GM12874 (cell line): ENCODE results near the gene CATSPERZ.

Source experiments
- TF ChIP-seq, protein P1 (sequence below): IDR thresholded peaks from 2 replicates; pipeline ENCODE4 v1.5.1; 2011; ENCODE audit warnings: low read depth, mild to moderate bottlenecking, control low read depth, low read length, moderate library complexity; ENCODE audit not compliant: insufficient read depth

CATSPERZ gene

DNA sequence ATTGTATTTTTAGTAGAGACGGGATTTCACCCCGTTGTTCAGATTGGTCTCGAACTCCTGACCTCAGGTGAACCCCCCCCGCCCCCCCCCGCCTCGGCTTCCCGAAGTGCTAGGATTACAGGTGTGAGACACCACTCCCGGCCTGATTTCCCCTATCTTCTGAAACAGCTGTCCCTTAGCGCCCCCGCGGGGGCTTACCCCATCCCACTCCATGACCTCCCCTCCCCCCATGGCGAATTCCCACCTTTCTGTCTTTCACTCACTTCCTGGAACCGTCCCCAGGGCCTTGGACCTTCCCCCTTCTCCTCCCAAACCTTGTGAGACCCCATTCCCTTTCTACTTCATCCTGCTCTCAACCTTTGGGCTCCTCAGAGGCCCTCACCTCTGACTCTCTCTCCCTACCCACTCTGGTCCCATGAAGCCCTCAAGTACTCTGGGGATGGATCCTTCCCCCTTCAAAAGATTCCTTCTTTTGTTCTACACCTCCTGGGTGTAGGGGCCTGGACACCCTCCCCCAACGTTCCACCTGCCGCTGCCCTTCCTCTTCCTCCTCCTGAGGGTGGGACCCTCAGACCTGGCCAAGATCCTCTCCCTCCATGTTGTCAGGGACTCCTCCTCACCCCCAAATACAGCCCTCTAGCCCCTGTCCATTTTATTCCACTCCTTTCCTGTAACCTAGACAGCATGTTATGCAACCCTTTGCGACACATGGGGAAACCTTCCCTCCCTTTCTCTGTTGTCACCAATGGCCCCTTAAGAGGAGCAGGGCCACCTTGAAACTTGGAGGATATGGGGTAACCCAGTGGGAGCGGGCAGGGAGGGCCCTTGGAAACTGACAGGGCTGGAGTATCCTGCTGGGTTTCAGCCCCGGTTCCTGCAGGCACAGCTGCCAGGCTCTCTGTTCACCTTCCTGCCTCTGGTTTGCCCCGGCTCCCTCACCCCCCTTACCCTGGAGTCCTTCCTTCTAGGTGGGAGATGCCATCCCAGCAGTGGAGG, 18.9 kb downstream of the CATSPERZ start:
- TF ChIP-seq, protein P1, sequence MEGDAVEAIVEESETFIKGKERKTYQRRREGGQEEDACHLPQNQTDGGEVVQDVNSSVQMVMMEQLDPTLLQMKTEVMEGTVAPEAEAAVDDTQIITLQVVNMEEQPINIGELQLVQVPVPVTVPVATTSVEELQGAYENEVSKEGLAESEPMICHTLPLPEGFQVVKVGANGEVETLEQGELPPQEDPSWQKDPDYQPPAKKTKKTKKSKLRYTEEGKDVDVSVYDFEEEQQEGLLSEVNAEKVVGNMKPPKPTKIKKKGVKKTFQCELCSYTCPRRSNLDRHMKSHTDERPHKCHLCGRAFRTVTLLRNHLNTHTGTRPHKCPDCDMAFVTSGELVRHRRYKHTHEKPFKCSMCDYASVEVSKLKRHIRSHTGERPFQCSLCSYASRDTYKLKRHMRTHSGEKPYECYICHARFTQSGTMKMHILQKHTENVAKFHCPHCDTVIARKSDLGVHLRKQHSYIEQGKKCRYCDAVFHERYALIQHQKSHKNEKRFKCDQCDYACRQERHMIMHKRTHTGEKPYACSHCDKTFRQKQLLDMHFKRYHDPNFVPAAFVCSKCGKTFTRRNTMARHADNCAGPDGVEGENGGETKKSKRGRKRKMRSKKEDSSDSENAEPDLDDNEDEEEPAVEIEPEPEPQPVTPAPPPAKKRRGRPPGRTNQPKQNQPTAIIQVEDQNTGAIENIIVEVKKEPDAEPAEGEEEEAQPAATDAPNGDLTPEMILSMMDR = no peak

GRCh38 chr11:64320556-64320955, 20.4 kb downstream of the CATSPERZ start:
- TF ChIP-seq, protein P1 = no peak

DNA sequence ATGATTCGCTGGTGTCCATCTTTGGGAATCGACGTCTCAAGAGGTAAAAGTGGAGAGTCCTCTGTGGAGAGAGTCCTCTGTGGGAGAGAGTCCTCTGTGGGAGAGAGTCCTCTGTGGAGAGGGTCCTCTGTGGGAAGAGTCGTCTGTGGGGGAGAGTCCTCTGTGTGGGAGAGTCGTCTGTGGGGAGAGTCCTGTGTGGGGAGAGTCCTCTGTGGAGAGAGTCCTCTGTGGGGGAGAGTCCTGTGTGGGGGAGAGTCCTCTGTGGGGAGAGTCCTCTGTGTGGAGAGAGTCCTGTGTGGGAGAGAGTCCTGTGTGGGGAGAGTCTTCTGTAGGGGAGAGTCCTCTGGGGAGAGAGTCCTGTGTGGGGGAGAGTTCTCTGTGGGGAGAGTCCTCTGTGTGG, 20.9 kb downstream of the CATSPERZ start:
- TF ChIP-seq, protein P1 = no peak

DNA sequence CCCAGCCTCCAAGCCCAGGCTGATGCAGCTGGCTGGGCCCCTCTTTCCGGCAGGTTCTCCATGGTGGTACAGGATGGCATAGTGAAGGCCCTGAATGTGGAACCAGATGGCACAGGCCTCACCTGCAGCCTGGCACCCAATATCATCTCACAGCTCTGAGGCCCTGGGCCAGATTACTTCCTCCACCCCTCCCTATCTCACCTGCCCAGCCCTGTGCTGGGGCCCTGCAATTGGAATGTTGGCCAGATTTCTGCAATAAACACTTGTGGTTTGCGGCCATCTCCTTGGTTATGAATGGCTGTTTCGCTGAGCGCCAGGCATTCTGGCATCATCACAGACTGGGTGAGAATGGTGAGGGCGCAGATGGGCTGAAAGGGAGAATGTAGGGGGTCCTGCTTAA, 21.4 kb downstream of the CATSPERZ start:
- TF ChIP-seq, protein P1 = no peak

DNA sequence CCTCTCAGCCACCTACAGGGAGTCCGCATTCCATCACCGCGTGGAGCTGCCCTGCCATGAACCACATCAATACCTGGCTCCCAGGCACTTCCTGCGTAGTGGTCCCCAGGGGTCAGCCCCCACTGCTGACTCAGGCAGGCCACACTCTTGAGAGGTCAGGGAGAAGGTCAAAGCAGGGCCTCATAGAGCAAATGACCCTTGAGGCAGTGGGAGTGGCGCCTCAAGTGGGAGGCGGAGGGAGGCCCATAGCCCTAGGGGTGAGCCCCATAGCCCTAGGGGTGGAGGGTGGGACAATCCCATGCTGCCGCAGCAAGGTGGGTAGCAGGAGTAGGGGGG, 22.7 kb downstream of the CATSPERZ start:
- TF ChIP-seq, protein P1 = no peak

- TF ChIP-seq, protein P1 = no peak
Measured at GRCh38 chr11:64323373-64323772, 23.2 kb downstream of the CATSPERZ start.

DNA sequence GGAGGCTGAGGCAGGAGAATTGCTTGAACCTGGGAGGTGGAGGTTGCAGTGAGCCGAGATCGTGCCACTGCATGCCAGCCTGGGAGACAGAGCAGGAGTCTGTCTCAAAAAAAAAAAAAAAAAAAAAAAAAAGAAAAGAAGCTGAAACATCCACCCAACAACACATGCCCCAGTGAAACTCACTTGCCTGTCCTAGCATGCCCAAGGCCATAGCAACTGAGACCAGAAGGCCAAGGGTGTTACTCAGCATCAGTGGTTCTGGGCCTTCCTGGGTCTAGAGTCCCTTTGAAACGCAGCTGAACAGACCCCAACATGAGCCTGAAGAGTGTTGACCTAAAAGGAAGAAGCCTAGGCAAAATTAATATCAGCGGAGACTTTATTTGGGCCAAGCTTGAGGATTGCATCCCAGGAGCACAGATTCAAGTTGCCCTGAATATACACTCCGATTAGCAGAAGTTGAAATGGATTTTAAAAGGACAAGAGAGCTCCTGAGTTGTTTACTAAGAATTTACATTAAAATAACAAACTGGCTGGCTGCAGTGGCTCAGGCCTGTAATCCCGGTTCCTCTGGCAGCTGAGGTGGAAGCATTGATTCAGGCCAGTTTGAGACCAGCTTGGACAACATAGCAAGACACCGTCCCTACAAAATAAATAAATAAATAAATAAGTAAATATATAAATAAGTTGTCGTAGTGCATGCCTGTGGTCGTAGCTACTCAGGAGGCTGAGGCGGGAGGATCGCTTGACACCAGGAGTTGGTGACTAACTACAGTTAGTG, 24.7 kb downstream of the CATSPERZ start:
- TF ChIP-seq, protein P1 = no peak
